OCI-LY3 (cell line): Measurements from ENCODE around the gene TEC.

Experiments used
- H2AFZ ChIP-seq: fragments of 200-600, 300-600 bp; shearing (Covaris generic); 2 replicates; pipeline ENCODE4 v1.6.0; 2014; ENCODE audit warnings: antibody characterized with exemption, low read depth, low read length
- H3K27ac ChIP-seq: fragments of 200-600, 300-600 bp; sonication (generic); 2 replicates; pipeline ENCODE4 v1.5.1; 2014; ENCODE audit warnings: mild to moderate bottlenecking, low read length, moderate library complexity, mixed read lengths
- H3K27me3 ChIP-seq: fragments of 200-600, 300-600 bp; sonication (generic); 2 replicates; pipeline ENCODE4 v1.6.1; 2014; ENCODE audit warnings: low read depth, low read length, mixed read lengths
- H3K36me3 ChIP-seq: fragments of 200-600, 300-600 bp; sonication (generic); replicated peaks from 2 replicates; pipeline ENCODE3; 2014; ENCODE audit warnings: low read depth, low read length, mixed read lengths
- H3K4me1 ChIP-seq: fragments of 300-600, 200-600 bp; sonication (generic); 2 replicates; pipeline ENCODE4 v1.6.1; 2014; ENCODE audit warnings: low read length, mixed read lengths
- H3K4me2 ChIP-seq: fragments of 200-600, 300-600 bp; sonication (generic); 2 replicates; pipeline ENCODE4 v1.6.1; 2014; ENCODE audit warnings: low read length, mixed read lengths
- H3K4me3 ChIP-seq: fragments of 300-600, 200-600 bp; sonication (generic); 2 replicates; pipeline ENCODE4 v1.5.1; 2014; ENCODE audit warnings: antibody characterized with exemption, mild to moderate bottlenecking, low read length, moderate library complexity
- H3K79me2 ChIP-seq: fragments of 300-600, 200-600 bp; shearing (Covaris generic); 2 replicates; pipeline ENCODE4 v1.6.1; 2014; ENCODE audit warnings: mild to moderate bottlenecking, low read length, mixed read lengths
- H3K9ac ChIP-seq: fragments of 300-600, 200-600 bp; shearing (Covaris generic); 2 replicates; pipeline ENCODE4 v1.6.0; 2014; ENCODE audit warnings: mild to moderate bottlenecking, low read length, moderate library complexity
- H3K9me3 ChIP-seq: fragments of 200-600, 300-600 bp; shearing (Covaris generic); 2 replicates; pipeline ENCODE4 v1.6.1; 2014; ENCODE audit warnings: low read length, mixed read lengths; ENCODE audit not compliant: insufficient read depth
- H4K20me1 ChIP-seq: fragments of 200-600, 300-600 bp; sonication (generic); 2 replicates; pipeline ENCODE4 v1.6.1; 2016; ENCODE audit warnings: low read length, mixed read lengths; ENCODE audit not compliant: insufficient read depth
- CTCF ChIP-seq: fragments of 200-600, 300-600 bp; sonication (generic); IDR thresholded peaks from 2 replicates; pipeline ENCODE4 v1.5.1; 2014; ENCODE audit warnings: antibody characterized with exemption, low read length, low read depth
- EZH2phosphoT487 ChIP-seq: fragments of 200-600 bp; shearing (Covaris generic); IDR thresholded peaks from 2 replicates; pipeline ENCODE4 v1.6.1; 2018; ENCODE audit warnings: antibody characterized with exemption, mixed run types, low read depth

The TEC gene

GRCh38 chr4:48193921-48194468 is 75.6 kb downstream of the TEC start:
- no peak overlapping the region for H2AFZ ChIP-seq
- H4K20me1 ChIP-seq, result no peaks in the 10 kb centered on the region; the same call in 1 of the 2 replicates
- H3K27me3 ChIP-seq, result no peaks in the 10 kb centered on the region
- H3K36me3 ChIP-seq, result no peaks in the 10 kb centered on the region
- no peak overlapping the region for H3K27ac ChIP-seq
- TF ChIP-seq CTCF, result no peak
- no peak for TF ChIP-seq EZH2phosphoT487
- no peak overlapping the region for H3K4me3 ChIP-seq
- H3K79me2 ChIP-seq, result no peaks in the 10 kb centered on the region
- H3K9ac ChIP-seq, result no peak overlapping the region
- H3K4me1 ChIP-seq, result peaks cover 51% of the 10 kb centered on the region
- no peaks in the 10 kb centered on the region for H3K9me3 ChIP-seq
- H3K4me2 ChIP-seq, result no peak overlapping the region

DNA sequence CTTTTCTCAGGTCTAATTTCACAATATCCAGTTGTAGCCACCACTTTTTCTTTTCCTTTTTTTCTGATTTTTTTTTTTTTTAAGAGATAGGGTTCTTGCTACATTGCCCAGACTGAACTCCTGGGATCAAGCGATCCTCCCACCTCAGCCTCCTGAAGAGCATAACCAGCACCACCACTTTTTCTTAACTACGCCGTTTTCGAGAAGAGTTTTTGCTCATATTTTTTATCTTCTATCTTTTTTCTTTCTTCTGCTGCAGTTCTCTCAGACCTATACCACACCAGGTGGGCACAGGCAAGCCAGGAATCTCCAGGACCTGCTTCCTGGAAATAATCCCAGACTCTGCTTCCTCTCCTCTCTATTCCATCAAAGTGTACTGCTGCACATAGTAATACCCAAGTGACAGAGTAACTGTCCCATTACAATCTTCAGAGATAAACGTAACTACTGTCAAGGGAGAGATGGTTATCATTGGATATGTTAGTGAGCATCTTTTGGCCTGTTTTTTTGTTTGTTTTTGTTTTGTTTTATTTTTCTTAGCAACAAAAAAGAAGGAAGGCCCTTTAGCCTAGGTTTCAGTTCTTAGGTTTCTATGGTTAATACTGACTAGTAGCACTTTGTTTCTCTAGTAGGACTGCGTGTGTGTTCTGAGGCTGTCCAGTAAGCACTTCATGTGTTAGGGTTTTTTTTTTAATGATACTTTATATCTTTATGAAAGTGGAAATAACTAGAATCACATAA is 76.4 kb downstream of the TEC start:
- no peak overlapping the region for H2AFZ ChIP-seq
- no peak for TF ChIP-seq CTCF
- no peak for TF ChIP-seq EZH2phosphoT487
- no peak overlapping the region for H3K9ac ChIP-seq
- no peaks in the 10 kb centered on the region for H3K9me3 ChIP-seq
- no peaks in the 10 kb centered on the region for H3K36me3 ChIP-seq
- H3K4me3 ChIP-seq, result no peak overlapping the region
- peaks cover 51% of the 10 kb centered on the region for H3K4me1 ChIP-seq
- no peak overlapping the region for H3K4me2 ChIP-seq
- no peaks in the 10 kb centered on the region for H3K27me3 ChIP-seq
- no peaks in the 10 kb centered on the region; the same call in 1 of the 2 replicates for H4K20me1 ChIP-seq
- H3K27ac ChIP-seq, result no peak overlapping the region
- H3K79me2 ChIP-seq, result no peaks in the 10 kb centered on the region

GRCh38 chr4:48191758-48192157 is 77.9 kb downstream of the TEC start:
- Histone ChIP-seq H3K9me3 (no peaks in the 10 kb centered on the region), H3K4me1 (peaks cover 37% of the 10 kb centered on the region), H2AFZ (no peak overlapping the region), H3K27me3 (no peaks in the 10 kb centered on the region), H3K9ac (no peak overlapping the region), H4K20me1 (no peaks in the 10 kb centered on the region; the same call in 1 of the 2 replicates), H3K27ac (no peak overlapping the region), H3K36me3 (no peaks in the 10 kb centered on the region), H3K4me3 (no peak overlapping the region), H3K4me2 (no peak overlapping the region), H3K79me2 (no peaks in the 10 kb centered on the region)
- TF ChIP-seq EZH2phosphoT487, result no peak
- no peak for TF ChIP-seq CTCF

DNA sequence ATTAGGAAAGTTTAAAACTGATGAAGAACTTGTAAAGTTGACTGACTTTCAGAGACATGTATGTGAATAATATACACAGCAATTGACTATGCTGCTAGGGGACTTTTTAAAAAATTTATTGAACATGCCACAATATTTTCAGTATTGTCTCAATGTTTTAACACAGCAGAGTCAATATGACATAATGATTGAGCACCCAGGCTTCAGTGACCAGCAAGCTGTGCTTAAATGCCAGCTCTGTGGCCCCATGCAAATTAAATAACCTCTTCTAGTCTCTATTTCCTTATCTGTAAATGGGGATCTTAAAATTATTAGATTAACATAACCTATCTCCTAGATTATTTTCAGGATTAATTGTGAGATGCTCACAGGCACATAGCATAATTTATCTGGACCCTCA is 78.8 kb downstream of the TEC start:
- H3K4me1 ChIP-seq, result peaks cover 27% of the 10 kb centered on the region
- no peaks in the 10 kb centered on the region; the same call in 1 of the 2 replicates for H4K20me1 ChIP-seq
- H2AFZ ChIP-seq, result no peak overlapping the region
- no peak overlapping the region for H3K9ac ChIP-seq
- no peak overlapping the region for H3K4me3 ChIP-seq
- no peaks in the 10 kb centered on the region for H3K36me3 ChIP-seq
- no peaks in the 10 kb centered on the region for H3K79me2 ChIP-seq
- no peaks in the 10 kb centered on the region for H3K27me3 ChIP-seq
- TF ChIP-seq EZH2phosphoT487, result no peak
- TF ChIP-seq CTCF, result no peak
- H3K9me3 ChIP-seq, result no peaks in the 10 kb centered on the region
- 0 out of 2 replicates have a peak overlapping the region, but pooled peaks have one; percentile 1 for H3K4me2 ChIP-seq
- no peak overlapping the region for H3K27ac ChIP-seq
